Small intestine (tissue), 7 donors: ENCODE measurements around the gene RBM7. TPM values are rescaled to one million over a fixed set of nuclear protein-coding genes. Genes with fewer than 3 reads are reported as not detected.

Experiments used
- DNase-seq, 2 donors: peaks; one replicate each; pipeline versions ENCODE4 v3.0.0 to v3.0.0-alpha.2; 2013
- FAIRE-seq: peaks from 2 replicates; lab custom pipeline; 2012; peaks lifted over from hg19 to GRCh38; lab: Jason Lieb, UNC
- H3K27ac ChIP-seq, 3 donors: one replicate each; pipeline ENCODE4 v1.5.1; 2013; ENCODE audit warnings: low read length in 2 of 3, mild to moderate bottlenecking in 2 of 3, control low read depth in 1 of 3, inconsistent platforms in 1 of 3, low read depth in 1 of 3, moderate library complexity in 1 of 3
- H3K27me3 ChIP-seq, 3 donors: one replicate each; pipeline ENCODE4 v1.6.1; 2013; ENCODE audit warnings: low read length in 3 of 3, inconsistent platforms in 1 of 3; ENCODE audit not compliant: control insufficient read depth in 3 of 3, insufficient read depth in 3 of 3
- H3K36me3 ChIP-seq, 3 donors: one replicate each; pipeline ENCODE4 v1.6.1; 2013; ENCODE audit warnings: low read length in 3 of 3, inconsistent platforms in 1 of 3, low read depth in 1 of 3, mild to moderate bottlenecking in 1 of 3, moderate library complexity in 1 of 3; ENCODE audit not compliant: control insufficient read depth in 3 of 3, insufficient read depth in 2 of 3
- H3K4me1 ChIP-seq, 3 donors: one replicate each; pipeline ENCODE4 v1.6.1; 2013; ENCODE audit warnings: low read length in 2 of 3, inconsistent platforms in 1 of 3, low read depth in 1 of 3, mild to moderate bottlenecking in 1 of 3, moderate library complexity in 1 of 3; ENCODE audit not compliant: control insufficient read depth in 3 of 3, insufficient read depth in 2 of 3
- H3K4me3 ChIP-seq, 3 donors: one replicate each; pipeline ENCODE4 v1.5.1; 2013; ENCODE audit warnings: low read length in 3 of 3, control low read depth in 1 of 3, inconsistent platforms in 1 of 3, low read depth in 1 of 3, mild to moderate bottlenecking in 1 of 3, moderate library complexity in 1 of 3
- H3K9me3 ChIP-seq, 2 donors: one replicate each; pipeline ENCODE4 v1.6.1; 2013; ENCODE audit warnings: low read depth in 1 of 2, low read length in 1 of 2; ENCODE audit not compliant: control insufficient read depth in 2 of 2, insufficient read depth in 1 of 2
- WGBS, 3 donors: extraction: QIAGEN DNeasy Blood & Tissue Kit; methylation state at CpG; one replicate each; pipeline ENCODE4 v1.1.7; 2013; 5-methylcytosine and 5-hydroxymethylcytosine counted together
- polyA plus RNA-seq, 4 donors: library from polyadenylated mRNA; stranded (reverse) in 3 of 4; unstranded in 1 of 4; fragments of 200-250 nt in 3 of 4; fragments of 120-200 nt in 1 of 4; gene quantifications; one replicate each; pipeline versions ENCODE4 v1.2.1 to v1.2.3, GENCODE V29; 2013
- donor health status: healthy with polysubstance abuse.
- donor health status: control.
- donor health status: control.
- donor health status: Bipolar disorder and iron deficiency.
- donor health status: healthy.

The RBM7 gene
- polyA plus RNA-seq, 4 donors = 17.0 to 43.8 (median 21.1) TPM

- 94 to 100% (median 100%) methylated on average over 1 of the region's 1 CpG for WGBS, 3 donors
- Histone ChIP-seq H3K27ac (no peak overlapping the region), H3K36me3 (no peaks in the 10 kb centered on the region), H3K27me3 (peaks cover 0 to 5% (median 0%) of the 10 kb centered on the region in 3 donors), H3K4me1 (no peaks in the 10 kb centered on the region), H3K4me3 (no peak overlapping the region), H3K9me3 (no peaks in the 10 kb centered on the region)
- FAIRE-seq (no peak), DNase-seq (no peak)
These were observed 16.0 kb upstream of the RBM7 start for GRCh38 chr11:114384487-114384886.

- Histone ChIP-seq H3K27me3 (no peaks in the 10 kb centered on the region), H3K9me3 (no peaks in the 10 kb centered on the region), H3K36me3 (no peaks in the 10 kb centered on the region), H3K4me3 (no peak overlapping the region), H3K27ac (no peak overlapping the region), H3K4me1 (no peaks in the 10 kb centered on the region)
- FAIRE-seq (no peak), DNase-seq (no peak)
- 60 to 84% (median 67%) methylated on average over 2 of the region's 2 CpGs for WGBS, 3 donors
These were observed 14.3 kb upstream of the RBM7 start for GRCh38 chr11:114386131-114386530.

- DNase-seq = no peak
- Histone ChIP-seq H3K4me1 (no peaks in the 10 kb centered on the region), H3K4me3 (no peak overlapping the region), H3K36me3 (no peaks in the 10 kb centered on the region), H3K27ac (no peak overlapping the region), H3K9me3 (no peaks in the 10 kb centered on the region), H3K27me3 (no peaks in the 10 kb centered on the region)
- WGBS, 3 donors = 91 to 94% (median 92%) methylated on average over 1 of the region's 1 CpG
- FAIRE-seq = no peak
These were observed 13.9 kb upstream of the RBM7 start for GRCh38 chr11:114386545-114386944.

- FAIRE-seq (no peak), DNase-seq (peak; percentile 57 to 62)
- 39 to 66% (median 52%) methylated on average over 4 of the region's 4 CpGs for WGBS, 3 donors
These were observed 7.5 kb upstream of the RBM7 start for GRCh38 chr11:114392735-114393667.

GRCh38 chr11:114395736-114396135, 4.7 kb upstream of the RBM7 start:
- no peak overlapping the region for H3K27ac ChIP-seq
- H3K36me3 ChIP-seq = no peaks in the 10 kb centered on the region
- DNase-seq = peak in 1 of 2 donors; percentile 7
- WGBS, 3 donors = 27 to 54% (median 51%) methylated on average over 3 of the region's 3 CpGs
- no peaks in the 10 kb centered on the region for H3K27me3 ChIP-seq
- H3K4me1 ChIP-seq = peaks cover 0 to 6% (median 2%) of the 10 kb centered on the region in 3 donors
- H3K9me3 ChIP-seq = no peaks in the 10 kb centered on the region
- H3K4me3 ChIP-seq = no peak overlapping the region
- no peak for FAIRE-seq

More at GRCh38 chr11:114392735-114393667, 7.5 kb upstream of the RBM7 start:
- Histone ChIP-seq H3K27ac (no peak overlapping the region), H3K4me3 (no peak overlapping the region), H3K9me3 (no peaks in the 10 kb centered on the region), H3K36me3 (no peaks in the 10 kb centered on the region), H3K4me1 (peaks cover 0 to 2% (median 0%) of the 10 kb centered on the region in 3 donors), H3K27me3 (no peaks in the 10 kb centered on the region)

GRCh38 chr11:114396916-114397315, 3.5 kb upstream of the RBM7 start:
- FAIRE-seq = no peak
- no peaks in the 10 kb centered on the region for H3K27me3 ChIP-seq
- H3K4me3 ChIP-seq = no peak overlapping the region
- no peak for DNase-seq
- H3K36me3 ChIP-seq = no peaks in the 10 kb centered on the region
- H3K9me3 ChIP-seq = no peaks in the 10 kb centered on the region
- H3K4me1 ChIP-seq = peaks cover 0 to 6% (median 2%) of the 10 kb centered on the region in 3 donors
- no peak overlapping the region for H3K27ac ChIP-seq

- FAIRE-seq = no peak
These were observed 3.0 kb upstream of the RBM7 start for GRCh38 chr11:114397349-114397982.

GRCh38 chr11:114398303-114398920, 2.1 kb upstream of the RBM7 start:
- H3K4me3 ChIP-seq = no peak overlapping the region
- DNase-seq (no peak), FAIRE-seq (no peak)
- H3K27me3 ChIP-seq = no peaks in the 10 kb centered on the region
- peaks cover 0 to 2% (median 0%) of the 10 kb centered on the region in 3 donors for H3K36me3 ChIP-seq
- H3K9me3 ChIP-seq = no peaks in the 10 kb centered on the region
- 46 to 74% (median 64%) methylated on average over 4 of the region's 4 CpGs for WGBS, 3 donors
- peaks cover 0 to 4% (median 2%) of the 10 kb centered on the region in 3 donors for H3K4me1 ChIP-seq
- peak overlapping the region in 1 of 3 donors; percentile 98 for H3K27ac ChIP-seq

More at GRCh38 chr11:114397349-114397982, 3.0 kb upstream of the RBM7 start:
- Histone ChIP-seq H3K4me1 (peaks cover 0 to 6% (median 2%) of the 10 kb centered on the region in 3 donors), H3K4me3 (no peak overlapping the region), H3K27ac (no peak overlapping the region), H3K27me3 (no peaks in the 10 kb centered on the region), H3K36me3 (peaks cover 0 to under 1% (median 0%) of the 10 kb centered on the region in 3 donors), H3K9me3 (no peaks in the 10 kb centered on the region)
- DNase-seq = no peak
- WGBS, 3 donors = 88 to 95% (median 93%) methylated on average over 2 of the region's 2 CpGs
